NCI-H2107 treated with DMSO at 0.1 percent for 48 hours (cell line): Measurements from ENCODE around the gene ZNF791.
"Not testable (repeated sequence)": the region's sequence is repeated elsewhere in the genome, so short reads cannot be mapped to it uniquely, and the experiment has no call there.

Experiments used
- DNase-seq: peaks from one replicate; lab custom pipeline; 2025; ENCODE audit not compliant: unreplicated experiment; lab: John Stamatoyannopoulos, UW

Gene ZNF791

GRCh38 chr19:12628040-12629022 is 17.6 kb downstream of the ZNF791 start:
- no peak for DNase-seq

- DNase-seq = no peak
Observed at GRCh38 chr19:12629215-12629614, 18.5 kb downstream of the ZNF791 start.

GRCh38 chr19:12636631-12637030 is 25.9 kb downstream of the ZNF791 start:
- DNase-seq = no peak

- DNase-seq = no peak
Observed at GRCh38 chr19:12638611-12639182, 28.0 kb downstream of the ZNF791 start.

- DNase-seq = peak; percentile 60
Observed at GRCh38 chr19:12639901-12640613, 29.3 kb downstream of the ZNF791 start.

GRCh38 chr19:12641456-12641855 is 30.7 kb downstream of the ZNF791 start:
- no peak for DNase-seq

- no peak for DNase-seq
Observed at GRCh38 chr19:12642506-12642905, 31.8 kb downstream of the ZNF791 start.

- not testable (repeated sequence) for DNase-seq
Observed at GRCh38 chr19:12643716-12644115, 33.0 kb downstream of the ZNF791 start.

GRCh38 chr19:12646551-12646950 is 35.8 kb downstream of the ZNF791 start:
- DNase-seq = no peak

GRCh38 chr19:12647047-12647446 is 36.3 kb downstream of the ZNF791 start:
- DNase-seq = no peak

- DNase-seq = no peak
Observed at GRCh38 chr19:12647490-12648071, 36.9 kb downstream of the ZNF791 start.

GRCh38 chr19:12648088-12648487 is 37.4 kb downstream of the ZNF791 start:
- DNase-seq = no peak

GRCh38 chr19:12649941-12650340 is 39.2 kb downstream of the ZNF791 start:
- DNase-seq = no peak

GRCh38 chr19:12652219-12652618 is 41.5 kb downstream of the ZNF791 start:
- DNase-seq = no peak

- DNase-seq = no peak
Observed at GRCh38 chr19:12655546-12655945, 44.8 kb downstream of the ZNF791 start.

GRCh38 chr19:12656899-12657571 is 46.3 kb downstream of the ZNF791 start:
- DNase-seq = no peak

- DNase-seq = no peak
Observed at GRCh38 chr19:12657966-12658365, 47.2 kb downstream of the ZNF791 start.

GRCh38 chr19:12660980-12661379 is 50.3 kb downstream of the ZNF791 start:
- no peak for DNase-seq

GRCh38 chr19:12664406-12665280 is 53.9 kb downstream of the ZNF791 start:
- no peak for DNase-seq

GRCh38 chr19:12665281-12665573 is 54.5 kb downstream of the ZNF791 start:
- no peak for DNase-seq
